DLD1 (cell line): ENCODE data around the gene GRIA2.
"Not testable (repeated sequence)": the region's sequence is repeated elsewhere in the genome, so short reads cannot be mapped to it uniquely, and the experiment has no call there.

Experiments
- in situ Hi-C: cut with HindIII; loops from 2 replicates; pipeline ENCODE4 v1.10.0; 2017; ENCODE audit warnings: low sequenced_read_pairs

The GRIA2 gene

DNA sequence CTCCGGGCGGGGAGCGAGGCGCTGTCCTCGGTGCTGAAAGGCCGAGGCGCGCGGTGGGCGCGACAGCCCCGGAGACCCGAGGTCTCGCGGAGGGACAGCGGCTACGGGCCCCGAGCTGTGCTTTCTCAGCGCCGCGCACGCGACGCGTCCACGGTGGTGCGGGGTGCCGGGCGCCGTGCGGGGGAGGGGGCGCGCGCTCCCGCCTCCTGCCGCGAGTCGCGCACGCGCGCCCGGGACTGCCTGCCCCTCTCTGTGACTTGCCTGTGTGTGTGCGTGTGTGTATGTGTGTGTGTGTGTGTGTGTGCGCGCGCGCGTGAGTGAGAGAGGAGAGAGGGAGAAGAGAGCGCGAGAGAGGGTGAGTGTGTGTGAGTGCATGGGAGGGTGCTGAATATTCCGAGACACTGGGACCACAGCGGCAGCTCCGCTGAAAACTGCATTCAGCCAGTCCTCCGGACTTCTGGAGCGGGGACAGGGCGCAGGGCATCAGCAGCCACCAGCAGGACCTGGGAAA, at the start of gene GRIA2:
TSS of gene GRIA2 (plus strand) at position 358 of the 511 bp plus-strand sequence. CDS start 315 bp downstream, outside the sequence.
- in situ Hi-C loops: loop anchor here (25.0 kb wide), 1 partner anchor 742 kb away; no protein-coding TSS in a partner anchor

- in situ Hi-C loops: no loop called here
These were observed 48.5 kb upstream of the GRIA2 start for GRCh38 chr4:157172011-157172410.

DNA sequence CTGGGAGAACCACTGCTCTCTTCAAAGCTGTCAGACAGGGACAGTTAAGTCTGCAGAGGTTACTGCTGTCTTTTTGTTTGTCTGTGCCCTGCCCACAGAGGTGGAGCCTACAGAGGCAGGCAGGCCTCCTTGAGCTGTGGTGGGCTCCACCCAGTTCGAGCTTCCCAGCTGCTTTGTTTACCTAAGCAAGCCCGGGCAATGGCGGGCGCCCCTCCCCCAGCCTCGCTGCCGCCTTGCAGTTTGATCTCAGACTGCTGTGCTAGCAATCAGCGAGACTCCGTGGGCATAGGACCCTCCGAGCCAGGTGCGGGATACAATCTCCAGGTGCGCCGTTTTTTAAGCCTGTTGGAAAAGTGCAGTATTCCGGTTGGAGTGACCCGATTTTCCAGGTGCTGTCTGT, 40.3 kb upstream of the GRIA2 start:
- in situ Hi-C loops: not testable (repeated sequence)

DNA sequence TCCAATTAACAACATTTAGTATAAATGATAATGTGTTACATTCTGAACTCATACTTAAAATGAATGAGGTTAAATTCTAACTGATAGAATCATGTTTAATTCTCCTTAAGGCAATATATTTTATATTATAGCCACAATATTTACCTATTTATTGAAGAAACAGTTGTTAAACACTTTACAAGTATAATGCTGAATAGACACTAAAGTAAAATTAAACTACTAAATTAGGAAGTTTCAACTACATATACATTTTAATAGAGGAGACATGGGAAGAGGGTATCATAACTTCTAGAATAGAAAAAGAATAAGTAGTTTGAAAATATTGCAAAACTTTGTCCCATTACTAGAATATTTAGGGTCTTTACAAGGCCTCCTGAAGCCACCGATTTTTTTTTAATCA, 36.2 kb upstream of the GRIA2 start:
- in situ Hi-C loops: no loop called here

DNA sequence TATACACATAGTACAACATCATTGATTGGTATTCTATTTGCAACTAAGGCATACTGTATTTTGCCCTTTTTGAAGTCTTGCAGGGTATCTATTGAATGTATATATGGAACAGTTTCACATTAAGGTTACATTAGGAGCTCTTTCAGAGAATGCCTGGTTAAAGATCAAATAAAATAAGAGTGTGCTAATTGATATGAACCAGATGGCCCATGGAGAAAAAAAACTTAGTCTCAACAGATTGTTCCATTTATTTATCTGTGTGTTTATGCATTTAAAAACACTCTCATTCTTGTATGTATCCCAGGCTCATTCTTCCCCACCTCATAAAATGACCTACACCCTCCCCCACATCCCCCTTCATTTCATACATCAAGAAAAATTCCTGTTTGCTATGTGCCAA, 35.2 kb upstream of the GRIA2 start:
- in situ Hi-C loops: no loop called here

DNA sequence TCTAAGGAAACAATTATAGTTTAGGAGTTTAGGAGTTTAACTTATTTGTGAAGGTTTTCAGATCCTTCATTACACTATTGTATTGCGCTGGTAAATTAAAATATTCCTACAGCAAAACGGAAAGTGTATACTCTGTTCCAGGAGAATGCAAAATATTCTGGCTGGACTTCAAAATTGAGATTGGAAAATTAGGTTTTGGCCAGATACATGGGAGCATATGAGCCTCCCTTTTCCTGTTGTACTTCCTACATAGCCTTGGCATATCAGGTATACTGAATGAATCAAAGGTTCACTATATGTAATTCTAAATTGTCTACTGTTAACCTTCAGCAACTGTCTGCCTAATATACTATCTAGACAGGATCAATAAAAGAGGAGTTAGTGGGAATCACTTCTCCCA, 25.2 kb upstream of the GRIA2 start:
- in situ Hi-C loops: no loop called here

DNA sequence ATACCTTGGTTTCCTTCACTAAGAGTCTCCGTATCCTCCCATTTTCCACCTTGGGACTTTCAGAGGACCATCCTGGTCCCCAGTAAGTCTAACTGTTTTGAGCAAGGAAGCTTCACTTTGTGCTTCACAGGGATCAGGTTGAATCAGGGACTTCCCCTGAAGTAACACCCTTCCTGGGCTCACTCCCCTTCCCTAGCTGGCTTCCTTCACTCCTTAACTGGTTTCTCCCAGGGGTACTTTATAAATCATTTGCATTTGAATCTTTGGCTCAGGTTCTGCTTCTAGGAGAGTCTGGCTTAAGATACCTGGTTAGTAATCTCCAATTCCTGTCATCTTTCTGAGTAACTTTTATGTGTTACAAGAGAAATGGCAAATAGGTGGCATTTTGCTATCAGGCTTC, 24.5 kb upstream of the GRIA2 start:
- in situ Hi-C loops: no loop called here

DNA sequence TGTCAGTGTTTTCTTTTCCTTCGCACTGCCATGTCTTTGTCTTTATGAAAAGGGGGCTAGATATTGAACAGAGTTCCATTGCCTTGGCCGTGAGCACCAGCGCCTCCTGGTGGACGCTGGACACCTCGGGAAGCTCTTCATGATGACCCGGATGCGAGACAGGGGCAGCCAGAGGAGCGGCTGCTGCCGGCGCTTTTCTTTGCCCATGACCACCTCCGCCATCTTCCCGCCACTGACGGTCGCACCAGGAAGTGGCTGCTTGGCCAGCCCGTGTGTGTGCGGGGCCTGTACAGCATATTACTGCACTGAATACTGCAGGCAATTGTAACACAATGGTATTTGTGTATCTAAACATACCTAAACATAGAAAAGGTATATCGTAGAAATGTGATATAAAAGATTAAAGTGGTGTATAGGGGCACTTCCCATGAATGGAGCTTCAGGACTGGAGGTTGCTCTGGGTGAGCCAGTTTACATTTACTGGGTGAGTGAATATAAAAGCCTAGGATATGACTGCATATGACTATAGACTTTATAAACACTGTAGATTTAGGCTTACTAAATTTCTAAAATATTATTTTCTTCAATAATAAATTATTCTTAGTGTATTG, 15.8 kb upstream of the GRIA2 start:
- in situ Hi-C loops: loop anchor here (25.0 kb wide), 1 partner anchor 758 kb away; no protein-coding TSS in a partner anchor

DNA sequence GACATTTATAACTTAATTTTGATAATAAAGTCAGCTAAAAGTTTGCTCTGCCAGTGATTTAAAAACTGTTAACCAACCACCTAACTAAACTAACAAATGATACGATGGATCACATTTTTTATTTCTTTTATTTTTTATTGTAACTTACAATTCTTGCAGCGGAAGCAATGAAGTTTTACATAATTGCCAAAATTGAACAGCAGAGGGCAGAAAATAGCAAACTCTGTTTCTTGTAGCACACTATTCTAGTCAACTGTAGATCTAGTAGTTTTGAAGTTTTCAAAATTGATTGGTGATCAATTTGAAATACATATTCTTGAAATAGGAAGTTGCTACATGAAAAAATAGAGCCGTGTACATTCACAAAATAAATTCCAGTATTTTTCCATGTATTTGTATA, 2.8 kb upstream of the GRIA2 start:
- in situ Hi-C loops: loop anchor here (25.0 kb wide), 1 partner anchor 745 kb away; no protein-coding TSS in a partner anchor

DNA sequence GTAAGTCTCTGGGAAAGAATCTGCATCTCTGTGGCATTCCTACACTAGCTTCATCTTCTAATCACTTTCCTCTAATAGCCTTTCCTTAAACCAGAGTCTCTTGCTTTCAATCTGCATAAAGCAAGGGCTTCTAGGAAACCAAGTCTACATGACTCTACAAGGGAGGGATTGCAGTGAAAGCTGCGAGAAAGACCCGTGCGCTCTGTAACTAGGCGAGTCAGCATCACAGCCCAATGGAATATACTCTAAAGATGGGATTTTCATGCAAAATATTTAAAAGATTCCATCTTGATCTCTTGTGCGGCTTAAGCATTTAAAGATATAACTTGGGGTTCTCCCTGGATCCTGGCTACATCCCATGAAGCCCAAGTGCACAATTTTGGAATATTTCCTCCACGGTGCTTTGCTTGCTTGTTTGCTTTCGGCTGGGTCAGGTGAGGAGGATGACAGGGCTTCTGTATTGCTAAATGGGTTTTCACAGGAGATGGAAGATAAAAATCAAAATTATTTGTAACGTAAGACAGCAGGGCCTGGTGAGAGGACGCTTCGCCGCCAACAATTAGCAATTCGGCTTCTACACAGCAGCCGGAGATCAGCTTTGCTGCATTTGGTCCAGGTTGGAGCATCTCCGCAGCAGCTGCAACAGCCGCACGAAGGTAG, 687 bp upstream of the GRIA2 start:
- in situ Hi-C loops: loop anchor here (25.0 kb wide), 1 partner anchor 742 kb away; no protein-coding TSS in a partner anchor

DNA sequence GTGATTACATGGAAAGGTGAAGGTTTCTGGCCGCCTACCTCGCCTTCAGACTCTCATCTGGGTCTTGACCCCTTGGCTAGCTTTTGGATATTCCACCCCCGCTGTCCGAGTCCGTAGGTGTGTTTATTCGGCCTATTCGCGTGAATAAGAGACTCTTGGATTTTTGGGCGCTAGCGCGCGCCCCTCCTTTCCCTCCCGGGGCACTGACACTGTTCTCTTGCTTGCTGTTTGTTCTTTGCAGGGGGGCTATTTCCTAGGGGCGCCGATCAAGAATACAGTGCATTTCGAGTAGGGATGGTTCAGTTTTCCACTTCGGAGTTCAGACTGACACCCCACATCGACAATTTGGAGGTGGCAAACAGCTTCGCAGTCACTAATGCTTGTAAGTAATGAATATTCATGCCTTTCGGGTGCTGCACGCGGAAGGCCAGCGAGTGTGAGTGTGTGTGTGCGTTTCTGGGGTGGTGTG, 932 bp downstream of the GRIA2 start:
- in situ Hi-C loops: loop anchor here (25.0 kb wide), 1 partner anchor 741 kb away; no protein-coding TSS in a partner anchor

DNA sequence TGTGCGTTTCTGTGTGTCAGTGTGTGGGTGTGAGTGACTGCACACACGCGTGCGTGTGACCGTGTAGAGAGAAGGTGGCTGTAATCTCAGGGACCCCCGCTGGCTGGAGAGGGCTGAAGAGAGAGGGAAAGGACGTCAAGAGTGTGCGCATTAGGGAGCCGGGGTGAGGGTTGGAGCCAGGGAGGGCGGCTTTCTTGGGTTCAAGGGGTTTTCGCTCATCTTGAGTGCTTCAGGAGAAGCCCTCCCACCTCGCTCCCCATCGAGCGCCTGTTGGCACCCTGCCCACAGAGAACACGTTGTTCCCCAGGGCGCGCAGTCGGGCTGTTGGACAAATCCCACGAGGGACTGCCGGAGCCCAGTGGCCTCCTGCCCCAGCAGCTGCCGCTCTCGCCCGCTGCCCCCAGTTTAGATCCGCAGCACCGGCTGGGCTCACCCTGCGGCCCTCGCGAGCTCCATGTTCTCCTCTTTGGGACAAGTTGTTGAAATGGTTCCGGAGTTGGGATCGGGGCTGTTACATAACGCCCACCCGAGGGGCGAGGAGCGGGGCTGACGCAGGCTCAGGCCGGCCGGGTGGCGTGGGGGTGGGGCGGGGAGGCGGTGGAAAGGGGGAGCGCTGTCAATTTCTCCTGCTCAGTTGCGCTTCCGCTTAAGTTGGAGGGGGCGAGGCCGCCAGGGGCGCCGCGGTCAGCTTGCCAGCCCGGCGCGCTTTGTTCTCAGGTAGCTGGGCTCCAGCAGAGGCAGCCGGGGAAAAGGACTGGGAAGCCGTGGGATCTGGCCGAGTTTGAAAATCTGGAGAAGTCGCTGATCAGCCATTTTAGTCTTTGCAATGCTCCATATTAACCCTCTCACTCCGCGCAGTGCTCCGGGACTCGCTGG, 1.6 kb downstream of the GRIA2 start:
- in situ Hi-C loops: loop anchor here (25.0 kb wide), 1 partner anchor 740 kb away; no protein-coding TSS in a partner anchor

GRCh38 chr4:157222771-157223160, 2.2 kb downstream of the GRIA2 start:
- in situ Hi-C loops: loop anchor here (25.0 kb wide), 1 partner anchor 740 kb away; no protein-coding TSS in a partner anchor

DNA sequence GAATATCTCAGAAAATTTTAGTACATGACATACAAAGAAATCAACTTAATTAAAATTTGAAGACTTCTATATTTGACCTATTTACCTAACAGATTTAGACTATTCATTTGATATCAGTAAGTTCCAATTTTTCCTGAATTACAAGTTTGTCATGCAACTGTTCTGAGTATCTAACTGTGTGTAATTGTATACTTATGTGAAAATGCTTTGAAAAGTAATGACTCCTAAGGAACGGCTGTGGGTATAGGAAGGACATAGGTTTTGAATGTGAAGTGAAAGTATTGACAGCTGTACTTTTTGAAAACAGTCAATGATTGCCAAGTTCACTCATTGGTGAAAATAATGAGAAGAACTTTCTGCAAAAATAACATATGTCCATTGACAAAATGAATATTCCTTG, 2.9 kb downstream of the GRIA2 start:
- in situ Hi-C loops: loop anchor here (25.0 kb wide), 1 partner anchor 739 kb away; no protein-coding TSS in a partner anchor

DNA sequence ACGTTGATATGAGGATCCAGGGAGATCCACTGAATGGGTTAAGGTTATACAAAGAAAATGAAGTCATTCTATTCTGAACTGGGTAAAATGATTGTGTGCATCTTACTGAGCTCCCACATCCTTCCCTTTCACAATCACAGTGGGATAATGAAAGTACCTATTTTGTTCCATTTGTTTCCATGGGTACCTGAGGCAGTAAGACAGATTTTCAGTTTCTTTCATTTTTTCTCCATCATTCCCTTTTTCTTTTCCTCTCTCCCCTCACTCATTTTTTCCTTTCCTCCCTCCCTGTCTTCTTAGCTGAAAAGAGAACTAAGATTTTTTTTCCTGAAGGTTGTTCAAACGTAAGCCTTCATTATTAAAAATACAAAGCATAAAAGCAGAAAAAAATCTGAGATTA, 4.6 kb downstream of the GRIA2 start:
- in situ Hi-C loops: no loop called here

DNA sequence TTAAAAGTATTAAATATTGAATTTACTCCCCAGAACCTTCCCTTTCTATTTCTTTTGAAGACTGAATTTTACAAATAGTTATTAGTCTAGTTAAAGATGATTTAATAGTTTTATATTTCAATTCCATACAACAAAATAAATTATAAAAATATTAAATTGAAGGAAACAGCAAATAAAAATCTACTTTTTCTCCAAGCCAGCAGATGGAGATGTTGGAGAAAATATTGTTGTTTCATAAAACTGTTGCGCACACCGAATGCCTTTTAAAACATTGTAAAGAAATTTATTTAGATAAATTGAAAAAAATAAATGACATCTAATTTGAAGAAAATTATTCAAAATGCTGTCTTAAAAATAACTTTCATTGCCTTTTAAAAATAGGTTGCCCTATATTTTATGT, 5.5 kb downstream of the GRIA2 start:
- in situ Hi-C loops: no loop called here

DNA sequence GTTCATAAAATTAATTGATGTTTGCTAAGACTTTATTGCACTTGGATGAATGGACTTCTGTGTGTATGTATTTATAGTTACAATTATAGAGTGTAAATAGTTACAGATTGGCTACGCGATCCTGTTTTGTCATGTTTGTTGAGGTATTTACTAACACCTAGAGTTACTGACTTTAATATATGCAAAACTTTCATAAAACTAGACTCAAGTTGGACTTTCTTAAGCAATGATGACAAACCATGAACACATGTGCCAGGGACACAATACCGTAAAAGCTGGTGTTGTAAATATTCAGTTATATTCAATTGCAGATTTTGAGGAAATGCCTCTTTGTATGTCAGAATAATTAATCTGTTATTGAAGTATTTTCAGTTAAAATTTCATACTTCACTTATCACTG, 6.1 kb downstream of the GRIA2 start:
- in situ Hi-C loops: no loop called here

DNA sequence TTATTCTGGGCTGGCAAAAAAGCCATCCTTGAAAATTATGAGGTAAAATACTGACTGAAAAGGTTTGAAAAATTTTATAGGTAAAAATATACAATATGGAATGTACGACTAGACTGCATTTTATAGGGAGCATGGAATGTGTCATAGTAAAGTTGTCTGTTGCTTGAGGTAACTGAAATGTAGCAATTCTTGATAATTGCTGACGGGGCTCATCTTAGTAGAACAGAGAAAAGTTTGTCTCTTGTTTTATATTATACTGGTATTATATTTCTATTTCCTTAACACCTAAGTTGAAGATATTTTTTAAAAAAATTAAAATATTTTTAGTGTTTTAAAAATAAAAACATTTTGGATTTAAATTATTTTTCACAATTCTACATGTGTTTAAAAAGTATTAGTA, 11.0 kb downstream of the GRIA2 start:
- in situ Hi-C loops: no loop called here

- in situ Hi-C loops: no loop called here
These were observed 22.3 kb downstream of the GRIA2 start for GRCh38 chr4:157242871-157243270.

DNA sequence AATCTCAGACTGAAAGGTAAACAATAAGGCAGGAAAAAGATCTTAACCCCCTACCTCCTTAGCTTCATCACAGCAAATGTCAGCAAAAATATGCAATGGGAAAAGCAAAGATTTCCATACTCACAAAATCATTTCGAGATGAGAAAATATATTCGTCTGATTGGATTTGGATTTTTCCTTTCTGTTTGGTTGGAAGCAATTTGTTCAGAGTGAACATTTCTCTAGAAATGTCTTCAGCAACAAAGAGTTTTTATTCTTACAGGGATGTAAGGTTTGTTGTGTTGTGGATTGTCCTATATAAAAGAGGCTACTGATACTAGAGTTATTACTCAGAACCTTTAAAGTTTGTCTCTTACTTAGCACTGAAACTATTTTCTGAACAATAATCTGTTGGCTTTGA, 23.8 kb downstream of the GRIA2 start:
- in situ Hi-C loops: no loop called here

GRCh38 chr4:157245351-157245750, 24.8 kb downstream of the GRIA2 start:
- in situ Hi-C loops: no loop called here
